GM23248 (cell line): ENCODE results near the gene ACYP1.

Experiments
- EZH2 ChIP-seq: fragments of 200-600 bp; sonication (generic); IDR thresholded peaks from 2 replicates; pipeline ENCODE4 v1.6.1; 2018; ENCODE audit warnings: antibody characterized with exemption, mild to moderate bottlenecking; ENCODE audit not compliant: insufficient read depth, poor library complexity, severe bottlenecking
- EZH2phosphoT487 ChIP-seq: fragments of 200-600 bp; sonication (generic); IDR thresholded peaks from 2 replicates; pipeline ENCODE4 v1.6.1; 2018; ENCODE audit warnings: antibody characterized with exemption, moderate library complexity, mild to moderate bottlenecking, low read depth; ENCODE audit not compliant: insufficient read depth

- TF ChIP-seq EZH2 (no peak), EZH2phosphoT487 (no peak)
Measured at GRCh38 chr14:75011356-75011994, 52.3 kb downstream of the ACYP1 start.
